SK-N-SH treated with all-trans-retinoic acid at 6 μM for 48 hours (cell line): ENCODE results near the gene CDC5L.

Experiments used
- ATAC-seq: fragments of 200-7000 bp; cut with Tn5 transposase; 3 replicates; pipeline ENCODE4 v1.9.1; 2020; ENCODE audit warnings: mild to moderate bottlenecking, moderate library complexity
- ARNTL ChIP-seq: fragments of 450-650 bp; formaldehyde crosslinking; IDR thresholded peaks from 2 replicates; pipeline ENCODE4 v1.5.0; 2020; ENCODE audit warnings: low read depth, mild to moderate bottlenecking, moderate library complexity, borderline replicate concordance
- BACH2 ChIP-seq: fragments of 250-450 bp; sonication (Bioruptor Pico); IDR thresholded peaks from 2 replicates; pipeline ENCODE4 v1.9.0; 2021; ENCODE audit warnings: mild to moderate bottlenecking, borderline replicate concordance
- CREB5 ChIP-seq: fragments of 250-450 bp; sonication (Bioruptor Pico); IDR thresholded peaks from 2 replicates; pipeline ENCODE4 v1.5.1; 2020; ENCODE audit warnings: low read depth, mild to moderate bottlenecking, moderate library complexity
- CSDC2 ChIP-seq: fragments of 250-450 bp; sonication (Bioruptor Pico); IDR thresholded peaks from 2 replicates; pipeline ENCODE4 v1.5.0; 2020; ENCODE audit warnings: mild to moderate bottlenecking, moderate library complexity
- ESRRG ChIP-seq: fragments of 250-450 bp; sonication (Bioruptor Pico); IDR thresholded peaks from 2 replicates; pipeline ENCODE4 v1.6.1; 2021; ENCODE audit warnings: mild to moderate bottlenecking
- GLIS3 ChIP-seq: fragments of 250-450 bp; sonication (Bioruptor Pico); IDR thresholded peaks from 2 replicates; pipeline ENCODE4 v1.5.0; 2020; ENCODE audit warnings: mild to moderate bottlenecking, moderate library complexity
- ISL1 ChIP-seq: fragments of 250-450 bp; sonication (Bioruptor Pico); IDR thresholded peaks from 2 replicates; pipeline ENCODE4 v2.1.2; 2022; ENCODE audit warnings: mild to moderate bottlenecking, moderate library complexity
- OSR1 ChIP-seq: fragments of 250-450 bp; sonication (Bioruptor Pico); IDR thresholded peaks from 2 replicates; pipeline ENCODE4 v1.8.0; 2022; ENCODE audit warnings: moderate library complexity, mild to moderate bottlenecking, inconsistent platforms
- PATZ1 ChIP-seq: fragments of 250-450 bp; sonication (Bioruptor Pico); IDR thresholded peaks from 2 replicates; pipeline ENCODE4 v1.8.0; 2020; ENCODE audit warnings: mild to moderate bottlenecking, moderate library complexity, borderline replicate concordance
- PPARA ChIP-seq: fragments of 250-450 bp; sonication (Bioruptor Pico); IDR thresholded peaks from 2 replicates; pipeline ENCODE4 v1.5.0; 2020; ENCODE audit warnings: mild to moderate bottlenecking, borderline replicate concordance
- RARB ChIP-seq: fragments of 250-450 bp; sonication (Bioruptor Pico); IDR thresholded peaks from 2 replicates; pipeline ENCODE4 v1.8.0; 2021; ENCODE audit warnings: mild to moderate bottlenecking, moderate library complexity
- TCF4 ChIP-seq: fragments of 250-450 bp; sonication (Bioruptor Pico); IDR thresholded peaks from 2 replicates; pipeline ENCODE4 v1.8.0; 2021; ENCODE audit warnings: mild to moderate bottlenecking, moderate library complexity, borderline replicate concordance
- TOX ChIP-seq: fragments of 250-450 bp; sonication (Bioruptor Pico); IDR thresholded peaks from 2 replicates; pipeline ENCODE4 v1.8.0; 2021; ENCODE audit warnings: mild to moderate bottlenecking, moderate library complexity, borderline replicate concordance
- TSHZ2 ChIP-seq: fragments of 250-450 bp; sonication (Bioruptor Pico); IDR thresholded peaks from 2 replicates; pipeline ENCODE4 v1.5.0; 2020; ENCODE audit warnings: mild to moderate bottlenecking, moderate library complexity
- ZC3H10 ChIP-seq: fragments of 250-450 bp; sonication (Bioruptor Pico); IDR thresholded peaks from 2 replicates; pipeline ENCODE4 v1.5.1; 2021; ENCODE audit warnings: mild to moderate bottlenecking, moderate library complexity
- ZFP3 ChIP-seq: fragments of 250-450 bp; sonication (Bioruptor Pico); IDR thresholded peaks from 2 replicates; pipeline ENCODE4 v1.5.0; 2020; ENCODE audit warnings: mild to moderate bottlenecking, moderate library complexity
- ZFP30 ChIP-seq: fragments of 450-650 bp; formaldehyde crosslinking; IDR thresholded peaks from 2 replicates; pipeline ENCODE4 v1.5.0; 2022; ENCODE audit warnings: mild to moderate bottlenecking, moderate library complexity
- ZNF565 ChIP-seq: fragments of 450-650 bp; formaldehyde crosslinking; conservative IDR thresholded peaks from 2 replicates; pipeline ENCODE4 v1.5.0; 2020; ENCODE audit warnings: low read depth, mild to moderate bottlenecking, moderate library complexity
- ZNF70 ChIP-seq: fragments of 450-650 bp; formaldehyde crosslinking; IDR thresholded peaks from 2 replicates; pipeline ENCODE4 v1.5.0; 2020; ENCODE audit warnings: mild to moderate bottlenecking, moderate library complexity
- ZNF8 ChIP-seq: fragments of 450-650 bp; formaldehyde crosslinking; IDR thresholded peaks from 2 replicates; pipeline ENCODE4 v1.5.0; 2020; ENCODE audit warnings: mild to moderate bottlenecking, moderate library complexity
- TF ChIP-seq, protein P1 (sequence below): fragments of 250-450 bp; sonication (Bioruptor Pico); IDR thresholded peaks from 2 replicates; pipeline ENCODE4 v1.5.1; 2021; ENCODE audit warnings: mild to moderate bottlenecking, moderate library complexity

CDC5L gene

GRCh38 chr6:44395501-44395900, 8.0 kb downstream of the CDC5L start:
- no peak for ATAC-seq
- TF ChIP-seq ZFP30 (CRISPR knock-in tag) (no peak), TOX (CRISPR knock-in tag) (no peak), ISL1 (CRISPR knock-in tag) (no peak)

DNA sequence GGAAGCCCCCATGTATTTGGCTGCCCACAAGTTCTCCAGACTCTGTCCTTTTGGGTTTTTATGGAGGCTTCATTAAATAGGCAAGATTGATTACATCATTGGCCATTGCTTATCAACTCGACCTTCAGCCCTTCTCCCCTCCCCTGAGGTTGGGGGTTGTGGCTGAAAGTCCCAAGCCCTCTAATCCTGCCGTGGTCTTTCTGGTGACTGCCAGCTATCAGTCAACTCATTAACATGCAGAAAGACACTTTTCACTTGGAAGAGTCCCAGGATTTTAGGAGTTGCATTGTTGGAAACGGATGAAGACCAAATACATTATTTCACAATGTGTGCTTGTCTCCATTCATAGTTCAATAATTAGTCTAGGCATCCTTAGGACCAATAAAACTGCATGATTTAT, 9.5 kb downstream of the CDC5L start:
- no peak for TF ChIP-seq GLIS3
- no peak for TF ChIP-seq ARNTL
- TF ChIP-seq ZC3H10 = no peak
- no peak for TF ChIP-seq ZNF8 (CRISPR knock-in tag)
- TF ChIP-seq ISL1 (CRISPR knock-in tag) = no peak
- no peak for TF ChIP-seq BACH2 (CRISPR knock-in tag)
- TF ChIP-seq CREB5 (CRISPR knock-in tag) = no peak
- TF ChIP-seq TCF4 (CRISPR knock-in tag) = no peak
- no peak for TF ChIP-seq PPARA (CRISPR knock-in tag)
- no peak for TF ChIP-seq PATZ1
- no peak for TF ChIP-seq ZNF565
- no peak for TF ChIP-seq TOX (CRISPR knock-in tag)
- TF ChIP-seq OSR1 (CRISPR knock-in tag) = no peak
- TF ChIP-seq, protein P1, sequence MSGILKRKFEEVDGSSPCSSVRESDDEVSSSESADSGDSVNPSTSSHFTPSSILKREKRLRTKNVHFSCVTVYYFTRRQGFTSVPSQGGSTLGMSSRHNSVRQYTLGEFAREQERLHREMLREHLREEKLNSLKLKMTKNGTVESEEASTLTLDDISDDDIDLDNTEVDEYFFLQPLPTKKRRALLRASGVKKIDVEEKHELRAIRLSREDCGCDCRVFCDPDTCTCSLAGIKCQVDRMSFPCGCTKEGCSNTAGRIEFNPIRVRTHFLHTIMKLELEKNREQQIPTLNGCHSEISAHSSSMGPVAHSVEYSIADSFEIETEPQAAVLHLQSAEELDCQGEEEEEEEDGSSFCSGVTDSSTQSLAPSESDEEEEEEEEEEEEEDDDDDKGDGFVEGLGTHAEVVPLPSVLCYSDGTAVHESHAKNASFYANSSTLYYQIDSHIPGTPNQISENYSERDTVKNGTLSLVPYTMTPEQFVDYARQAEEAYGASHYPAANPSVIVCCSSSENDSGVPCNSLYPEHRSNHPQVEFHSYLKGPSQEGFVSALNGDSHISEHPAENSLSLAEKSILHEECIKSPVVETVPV (CRISPR knock-in tag) = no peak
- TF ChIP-seq ESRRG (CRISPR knock-in tag) = no peak
- no peak for TF ChIP-seq TSHZ2 (CRISPR knock-in tag)
- no peak for TF ChIP-seq CSDC2 (CRISPR knock-in tag)
- TF ChIP-seq RARB = no peak
- TF ChIP-seq ZFP3 (CRISPR knock-in tag) = no peak
- TF ChIP-seq ZNF70 = no peak
- no peak for ATAC-seq

DNA sequence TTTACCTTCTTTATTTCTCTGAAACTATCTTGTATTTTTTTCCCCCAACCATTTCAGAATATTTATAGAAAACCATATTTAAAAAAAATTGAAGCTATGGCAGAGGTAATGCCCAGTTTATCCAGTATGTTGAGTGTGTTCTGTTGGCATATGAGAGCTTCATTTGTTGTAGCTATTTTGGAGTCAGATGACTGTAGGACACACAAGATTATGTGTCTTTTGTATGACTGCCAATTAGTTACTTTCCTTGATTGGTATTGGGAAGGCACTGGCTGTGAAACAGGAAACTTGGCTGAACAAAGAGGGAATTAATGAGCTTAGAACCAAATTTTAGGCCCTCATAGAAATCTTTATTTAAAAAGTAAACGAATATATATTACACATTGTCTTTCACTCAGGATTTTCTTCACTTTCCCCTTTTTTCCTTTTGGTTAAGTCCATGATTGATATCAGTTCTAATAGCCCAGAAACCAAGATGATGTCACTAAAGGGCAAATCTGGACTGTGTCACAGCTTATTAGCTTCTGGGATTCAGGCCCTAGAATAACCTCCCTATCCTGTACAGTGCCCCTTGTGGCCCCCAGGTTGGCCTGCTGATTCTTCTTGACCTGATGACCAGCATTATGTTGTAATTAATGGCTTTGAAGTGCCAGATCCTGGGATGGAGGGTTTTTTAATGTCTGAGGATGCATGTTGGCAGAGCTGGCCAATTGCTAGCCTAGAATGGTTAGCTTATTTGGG, 10.1 kb downstream of the CDC5L start:
- TF ChIP-seq ISL1 (CRISPR knock-in tag) (0 out of 2 replicates have a peak, but pooled peaks have one; percentile 28), CREB5 (CRISPR knock-in tag) (peak; percentile 67), TCF4 (CRISPR knock-in tag) (peak; percentile 41; the same call in 1 of the 2 replicates), OSR1 (CRISPR knock-in tag) (no peak)
- peak; percentile 56 for ATAC-seq
